ENCODE results near the gene AKAP8L.
"Not testable (repeated sequence)": the region's sequence is repeated elsewhere in the genome, so short reads cannot be mapped to it uniquely, and the experiment has no call there.

Gene AKAP8L

DNA sequence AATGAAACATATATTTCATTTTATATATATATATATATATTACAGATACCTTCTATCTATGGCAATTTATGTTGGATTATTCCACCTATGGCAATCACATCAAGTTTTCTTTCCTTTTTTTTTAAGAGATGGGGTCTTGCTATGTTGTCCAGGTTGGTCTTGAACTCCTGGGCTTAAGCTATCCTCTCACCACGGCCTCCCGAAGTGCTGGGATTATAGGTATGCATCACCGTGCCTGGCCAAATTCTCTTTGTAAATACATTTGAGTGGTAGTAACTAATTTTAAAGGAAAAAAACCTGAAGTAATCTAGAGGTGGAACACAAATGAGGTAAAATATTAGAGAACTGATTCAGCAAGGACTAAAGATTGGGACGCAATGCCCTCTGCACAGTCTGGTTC lies 64.9 kb downstream of the AKAP8L start:
- no peak for DNase-seq (ENCODE audit: low read depth)

- DNase-seq (ENCODE audit: low read depth), result not testable (repeated sequence)
Measured at GRCh38 chr19:15352535-15352934, 66.3 kb downstream of the AKAP8L start.

DNA sequence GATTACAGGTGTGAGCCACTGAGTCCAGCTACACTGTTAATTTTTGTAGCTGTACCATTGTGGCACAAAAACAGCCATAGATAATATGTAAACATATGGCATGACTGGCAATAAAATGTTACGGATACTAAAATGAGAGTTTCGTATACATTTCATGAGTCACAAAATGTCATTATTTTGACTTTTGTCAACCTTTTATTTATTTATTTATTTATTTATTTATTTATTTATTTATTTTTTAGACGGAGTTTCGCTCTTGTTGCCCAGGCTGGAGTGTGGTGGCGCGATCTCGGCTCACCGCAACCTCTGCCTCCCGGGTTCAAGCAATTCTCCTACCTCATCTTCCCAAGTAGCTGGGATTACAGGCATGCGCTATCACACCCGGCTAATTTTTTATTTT lies 77.5 kb downstream of the AKAP8L start:
- not testable (repeated sequence) for DNase-seq (ENCODE audit: low read depth)

- no peak for DNase-seq (ENCODE audit: low read depth)
Measured at GRCh38 chr19:15340086-15340485, 78.7 kb downstream of the AKAP8L start.

- no peak for DNase-seq (ENCODE audit: low read depth)
Measured at GRCh38 chr19:15337202-15337601, 81.6 kb downstream of the AKAP8L start.

- DNase-seq (ENCODE audit: low read depth), result not testable (repeated sequence)
Measured at GRCh38 chr19:15335992-15336391, 82.8 kb downstream of the AKAP8L start.

- DNase-seq (ENCODE audit: low read depth), result peak; percentile 72
Measured at GRCh38 chr19:15332311-15332996, 86.3 kb downstream of the AKAP8L start, which contains the start of gene BRD4. BRD4 (minus strand) TSS chr19:15332539; CDS start chr19:15273099, 59,440 bp downstream.

- DNase-seq (ENCODE audit: low read depth), result peak; percentile 64
Measured at GRCh38 chr19:15331419-15332310, 87.1 kb downstream of the AKAP8L start.

DNA sequence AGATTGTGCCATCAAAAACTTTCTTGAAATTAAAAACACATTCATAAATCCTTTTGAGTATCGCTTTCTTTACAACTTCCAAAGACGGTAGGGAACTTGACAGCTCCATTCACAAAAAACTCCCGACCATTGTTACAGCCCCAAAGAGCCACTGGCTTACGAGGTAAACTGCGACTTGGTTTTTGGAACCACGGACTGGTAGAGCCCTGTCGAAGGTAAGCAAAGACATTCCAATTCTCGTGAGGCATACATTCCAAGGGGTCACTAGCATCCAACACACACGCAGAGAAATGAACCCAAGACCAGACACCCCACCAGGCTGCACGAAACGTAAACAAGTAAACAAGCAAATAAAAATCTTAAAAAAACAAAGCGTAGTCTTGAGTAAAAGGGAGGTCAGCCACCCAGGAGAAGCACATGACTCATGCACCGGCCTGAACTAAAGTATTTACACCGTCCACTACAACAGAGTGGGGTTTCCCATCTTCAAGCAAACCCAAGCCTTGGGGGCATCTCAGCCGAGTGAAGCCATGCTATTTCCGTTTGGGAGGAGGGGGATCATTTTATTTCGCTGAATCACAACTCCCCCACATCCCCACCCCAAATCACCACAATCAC lies 87.9 kb downstream of the AKAP8L start:
- DNase-seq (ENCODE audit: low read depth), result no peak

Data from stimulated activated CD4-positive, alpha-beta T cell treated with anti-CD3 and anti-CD28 coated beads, Interleukin-2, amount 100 ng/mL, for 4 hours (primary cell).